COLO668 (cell line): Measurements from ENCODE around the gene ENPP6.

Source experiments
- DNase-seq: peaks from one replicate; lab custom pipeline; 2025; ENCODE audit not compliant: unreplicated experiment; lab: John Stamatoyannopoulos, UW

The ENPP6 gene

DNA sequence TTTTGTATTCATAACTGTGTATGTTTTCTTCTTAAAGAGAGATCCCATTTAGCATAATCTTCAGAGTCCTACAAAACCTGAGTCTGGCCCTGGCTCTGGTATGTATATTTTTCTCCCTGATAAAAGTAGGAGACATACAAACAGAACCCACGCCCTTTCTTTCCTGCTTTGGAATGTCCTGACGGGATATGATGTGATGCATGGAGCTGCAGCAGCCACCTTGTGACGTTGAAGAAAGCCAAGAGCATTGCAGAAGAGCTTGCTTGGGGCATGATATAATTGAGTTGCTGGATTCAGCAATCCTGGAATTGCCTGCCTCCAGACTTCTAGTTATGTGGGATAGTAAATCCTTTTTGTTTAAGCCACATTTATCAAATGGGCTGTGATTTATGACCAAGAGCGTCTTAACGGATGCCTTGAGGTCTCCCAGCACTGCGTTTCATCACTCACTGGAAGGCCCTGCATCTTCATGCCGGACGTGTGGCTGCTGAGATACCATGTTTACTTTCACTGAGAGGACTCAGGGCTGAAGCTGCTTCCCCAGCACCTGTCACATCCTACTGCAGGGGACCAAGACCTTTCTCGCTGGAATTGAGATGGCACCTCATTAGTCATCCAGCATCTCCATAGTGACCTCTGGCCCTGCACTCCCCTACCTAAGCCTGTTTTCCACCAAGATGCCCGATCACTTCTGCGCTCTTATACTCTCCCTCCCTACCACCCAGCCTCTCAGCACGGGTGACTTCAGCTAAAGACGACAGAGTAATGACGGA, 107.0 kb downstream of the ENPP6 start:
- DNase-seq: no peak

DNA sequence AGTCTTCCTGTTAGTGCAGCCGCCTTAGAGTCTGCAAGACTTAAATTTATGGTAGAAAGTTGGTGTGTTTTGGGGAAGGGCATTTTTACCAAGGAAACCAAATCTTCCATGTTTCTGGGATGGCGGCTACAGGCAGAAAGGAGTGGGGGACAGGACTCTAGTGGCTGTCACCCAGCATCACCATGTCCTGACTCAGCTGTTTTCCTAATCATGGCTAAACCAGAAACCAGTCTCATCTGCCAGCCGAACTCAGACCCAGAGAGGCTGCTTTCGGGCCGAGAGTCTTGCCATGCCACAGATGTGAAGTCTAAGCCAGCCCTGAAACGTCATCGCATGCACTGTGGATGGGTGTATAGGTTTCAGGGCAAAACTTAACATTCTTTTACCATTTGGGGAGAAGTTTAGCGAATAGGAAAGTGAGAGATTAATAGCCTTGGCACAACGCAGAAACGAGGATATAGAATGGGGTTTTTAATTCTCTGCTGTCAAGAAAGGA, 109.6 kb downstream of the ENPP6 start:
- DNase-seq: no peak

DNA sequence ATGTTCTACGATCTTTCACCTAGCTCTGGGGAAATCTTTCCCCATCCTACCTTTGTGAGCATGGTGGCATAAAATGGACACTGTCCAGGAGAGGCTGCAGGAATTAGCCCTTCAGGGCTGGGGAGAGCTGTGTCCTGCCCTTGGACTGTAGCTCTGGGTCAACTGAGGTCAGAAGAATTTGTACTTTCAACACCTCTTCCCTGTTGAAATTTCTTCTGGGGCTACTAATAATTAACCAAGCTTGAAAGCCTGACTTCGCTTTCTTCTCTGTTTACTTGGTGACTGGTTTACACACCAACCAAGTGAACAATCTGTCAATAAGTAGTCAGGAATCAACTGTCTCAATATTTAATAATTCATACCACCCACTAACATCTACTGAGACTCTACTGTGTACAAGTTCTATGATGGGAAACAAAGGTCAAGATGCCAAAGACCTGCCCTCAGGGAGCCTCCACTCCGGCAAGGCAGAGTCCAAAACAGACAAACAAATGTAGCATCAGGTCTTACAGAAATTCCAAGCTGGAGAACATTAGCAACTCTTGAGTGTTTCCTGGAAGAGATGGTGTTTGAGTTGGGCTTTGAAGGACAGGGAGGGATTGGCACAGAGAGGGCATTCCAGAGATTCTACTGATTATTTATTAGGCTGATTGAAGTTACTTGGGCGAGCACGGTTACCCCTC, 113.1 kb downstream of the ENPP6 start:
- no peak for DNase-seq

DNA sequence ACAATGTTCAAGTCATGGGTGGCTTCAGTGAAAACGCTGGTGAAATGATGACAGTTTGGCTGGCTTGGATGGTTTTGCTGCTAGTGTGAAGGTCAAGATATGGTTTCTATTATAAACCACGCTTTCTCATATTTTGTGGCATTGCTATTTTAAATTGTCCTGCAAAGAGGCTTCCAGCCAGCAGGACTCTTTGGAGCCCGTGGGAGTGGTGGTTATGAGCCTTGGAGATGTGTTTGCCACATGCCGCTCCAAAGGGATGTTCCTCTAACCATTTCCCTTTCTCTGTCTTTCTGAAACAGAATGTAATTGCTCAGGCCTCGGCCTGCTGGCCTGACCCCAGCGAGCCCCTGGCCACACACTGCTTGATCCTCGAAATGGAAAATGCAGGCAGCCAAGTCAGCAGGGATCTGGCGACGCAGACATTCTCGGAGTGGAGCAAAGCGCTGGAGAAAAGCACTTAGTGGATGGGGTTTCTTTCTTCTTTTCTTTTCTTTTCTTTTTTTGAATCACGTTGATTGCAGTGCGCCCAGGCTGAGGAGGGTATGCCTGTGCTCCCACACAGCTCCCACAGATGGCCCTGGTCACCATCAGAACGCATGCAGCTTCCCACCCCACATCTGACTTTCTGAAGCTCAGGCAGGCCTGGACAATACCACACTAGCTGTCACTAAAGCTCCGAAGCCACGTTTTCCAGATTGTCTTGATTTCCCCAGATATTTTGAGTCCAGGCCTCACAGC, 114.0 kb downstream of the ENPP6 start:
- DNase-seq: no peak

DNA sequence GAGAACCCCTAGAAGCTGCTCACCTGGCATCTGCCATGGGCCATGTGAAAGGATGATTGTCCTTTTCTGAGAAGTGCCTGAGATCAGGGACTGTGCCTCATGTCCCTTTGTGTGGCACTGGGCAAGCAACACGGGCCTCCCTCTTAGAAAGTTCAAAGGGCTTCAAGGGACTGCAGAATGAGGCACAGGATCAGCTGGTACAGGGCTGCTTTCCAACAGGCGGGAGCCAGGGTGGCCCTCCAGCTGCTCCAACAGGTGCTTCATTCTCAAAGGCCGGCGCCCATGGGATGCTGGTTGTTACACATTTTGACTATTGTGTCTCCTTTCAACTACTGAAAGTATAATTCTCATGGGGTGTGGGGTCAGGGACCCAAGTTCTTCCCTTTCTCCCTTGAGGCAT, 114.7 kb downstream of the ENPP6 start:
- no peak for DNase-seq

DNA sequence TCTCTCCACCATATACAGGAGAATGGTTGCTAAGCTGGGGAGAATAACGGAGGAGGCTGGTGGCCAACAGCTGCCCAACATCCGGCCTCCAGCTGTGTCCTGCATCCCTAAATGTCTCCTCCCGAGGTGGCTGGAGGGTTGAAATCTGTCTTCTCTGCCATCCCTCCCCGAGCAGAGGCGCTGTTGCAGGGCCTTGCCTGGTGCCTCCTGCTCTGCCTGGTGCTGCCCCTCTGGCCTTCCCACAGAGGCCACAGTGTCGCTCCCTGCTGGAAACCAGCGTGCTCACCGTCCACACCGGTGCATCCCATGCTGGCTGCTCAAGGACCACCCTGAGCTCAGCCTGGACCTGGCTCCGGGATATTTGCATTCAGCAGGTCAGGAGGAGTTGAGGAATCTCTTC, 115.2 kb downstream of the ENPP6 start:
- DNase-seq: no peak

DNA sequence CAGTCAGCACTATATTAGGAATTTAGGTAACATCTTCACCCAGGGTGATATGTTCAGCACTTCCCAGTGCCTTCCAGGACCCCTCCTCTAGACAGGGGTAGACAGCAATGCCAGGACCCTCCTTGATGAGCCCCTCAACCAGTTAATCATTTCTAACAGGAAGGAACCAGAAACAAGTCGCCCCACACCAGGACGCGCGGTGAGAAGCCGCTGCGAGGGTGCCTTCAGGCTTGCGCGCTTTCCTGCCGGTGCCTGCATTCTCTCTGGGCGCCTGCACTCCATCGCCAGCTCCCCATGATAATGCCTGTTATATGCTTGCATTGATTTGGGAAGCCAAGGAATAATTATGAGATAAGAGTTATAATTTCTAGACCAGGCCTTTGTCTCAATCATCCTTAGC, 116.0 kb downstream of the ENPP6 start:
- DNase-seq: no peak

DNA sequence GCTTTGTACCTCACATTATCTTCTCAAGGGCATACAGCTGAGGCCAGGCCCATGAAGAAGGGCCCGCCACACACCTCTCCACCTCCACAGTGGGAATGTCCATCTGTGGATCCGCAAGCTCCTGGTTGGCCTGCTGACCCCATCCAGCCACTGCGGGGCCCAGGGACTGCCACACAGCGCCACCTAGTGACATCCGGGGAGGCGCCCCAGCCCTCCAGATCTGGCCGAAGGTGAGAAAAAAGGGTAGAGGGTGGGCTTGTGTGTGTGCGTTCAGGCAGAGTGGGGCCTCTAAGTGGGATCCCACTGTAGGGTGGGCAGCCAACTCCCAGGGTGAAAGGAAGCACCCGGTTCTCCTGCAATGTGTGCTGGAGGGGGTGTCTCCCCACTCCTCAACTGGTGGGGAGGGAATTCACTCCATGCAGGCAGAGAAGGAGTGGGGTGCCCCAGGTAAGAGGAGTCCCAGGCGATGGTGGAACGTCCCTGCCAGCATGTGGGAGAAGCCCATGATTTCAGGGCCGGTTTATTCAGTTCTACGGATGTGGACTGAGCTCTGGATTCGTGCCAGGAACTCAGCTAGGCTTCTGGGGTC, 117.3 kb downstream of the ENPP6 start:
- peak; percentile 18 for DNase-seq

DNA sequence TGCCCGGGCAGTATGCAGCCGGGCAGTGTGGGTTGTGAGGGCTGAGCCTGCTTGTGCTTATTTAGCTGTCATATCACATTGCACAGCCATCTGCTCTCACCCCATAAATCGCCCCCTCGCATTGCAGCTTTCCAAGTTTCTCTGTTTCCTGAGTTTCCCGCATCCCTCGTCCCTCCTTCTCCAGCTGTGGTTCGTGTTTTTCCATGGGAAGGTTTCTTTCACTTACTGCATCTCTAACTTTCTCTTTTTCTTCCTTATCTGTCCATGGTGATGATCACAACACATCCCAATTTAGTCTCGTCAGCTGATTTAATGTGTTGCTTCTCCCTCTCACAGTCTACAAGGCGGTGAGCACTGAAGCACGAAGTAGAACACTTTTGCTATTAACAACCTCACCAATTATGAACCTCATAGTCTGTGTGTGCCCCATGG, 118.1 kb downstream of the ENPP6 start:
- no peak for DNase-seq

DNA sequence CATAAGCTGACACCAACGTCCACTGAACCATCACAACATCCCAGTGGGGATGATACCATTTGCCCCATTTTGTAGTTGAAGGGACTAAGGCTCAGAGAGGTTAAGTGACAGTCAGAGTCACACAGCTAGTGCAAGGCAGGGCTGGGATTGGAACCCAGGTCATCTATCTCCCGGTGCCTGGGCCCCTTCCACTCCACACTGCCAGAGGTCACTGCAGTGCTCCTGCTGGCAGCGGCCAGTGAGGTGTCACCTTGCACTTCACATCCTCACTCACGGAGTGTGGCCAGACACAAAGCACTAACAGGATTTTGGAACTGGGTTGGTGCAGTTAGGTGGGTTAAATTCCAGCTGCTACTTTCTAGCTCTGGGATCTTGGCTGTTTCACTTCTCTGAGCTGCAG, 118.7 kb downstream of the ENPP6 start:
- no peak for DNase-seq

DNA sequence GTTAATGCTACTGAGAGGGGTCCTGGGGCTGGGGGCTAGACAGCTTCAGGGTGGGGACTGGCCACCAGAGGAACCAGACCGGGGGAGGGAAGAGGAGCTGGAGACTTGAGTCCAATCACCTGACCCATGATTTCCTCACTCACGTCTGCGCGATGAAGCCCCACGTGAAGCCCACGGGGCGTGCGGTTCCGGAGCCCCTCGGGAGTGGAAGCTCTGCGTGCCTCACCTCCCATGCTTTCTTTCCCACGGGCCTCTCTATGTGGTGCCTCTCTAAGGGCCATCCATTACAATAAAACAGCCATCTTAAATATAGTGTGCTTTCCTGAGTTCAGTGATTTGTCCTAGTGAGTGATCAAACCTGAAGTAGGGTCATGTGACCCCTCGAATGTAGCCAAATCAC, 119.9 kb downstream of the ENPP6 start:
- DNase-seq: no peak

DNA sequence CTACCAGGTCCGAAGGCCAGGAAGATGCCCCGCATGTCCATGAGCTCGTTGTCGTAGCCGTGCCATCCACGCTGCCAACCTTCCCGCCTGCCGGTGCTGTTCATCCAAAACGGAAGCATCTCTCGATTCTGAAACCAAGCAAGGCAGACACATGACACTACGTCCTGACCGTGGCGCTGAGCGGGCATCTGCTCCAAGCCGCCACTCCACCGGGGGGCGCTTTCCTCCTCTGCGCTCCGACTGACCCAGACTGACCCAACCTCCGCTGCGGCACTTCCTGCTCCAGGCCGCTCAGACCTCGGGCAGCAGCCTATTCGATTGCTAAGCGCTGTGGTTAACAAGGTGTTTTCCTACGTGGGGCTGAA, 120.5 kb downstream of the ENPP6 start:
- no peak for DNase-seq

DNA sequence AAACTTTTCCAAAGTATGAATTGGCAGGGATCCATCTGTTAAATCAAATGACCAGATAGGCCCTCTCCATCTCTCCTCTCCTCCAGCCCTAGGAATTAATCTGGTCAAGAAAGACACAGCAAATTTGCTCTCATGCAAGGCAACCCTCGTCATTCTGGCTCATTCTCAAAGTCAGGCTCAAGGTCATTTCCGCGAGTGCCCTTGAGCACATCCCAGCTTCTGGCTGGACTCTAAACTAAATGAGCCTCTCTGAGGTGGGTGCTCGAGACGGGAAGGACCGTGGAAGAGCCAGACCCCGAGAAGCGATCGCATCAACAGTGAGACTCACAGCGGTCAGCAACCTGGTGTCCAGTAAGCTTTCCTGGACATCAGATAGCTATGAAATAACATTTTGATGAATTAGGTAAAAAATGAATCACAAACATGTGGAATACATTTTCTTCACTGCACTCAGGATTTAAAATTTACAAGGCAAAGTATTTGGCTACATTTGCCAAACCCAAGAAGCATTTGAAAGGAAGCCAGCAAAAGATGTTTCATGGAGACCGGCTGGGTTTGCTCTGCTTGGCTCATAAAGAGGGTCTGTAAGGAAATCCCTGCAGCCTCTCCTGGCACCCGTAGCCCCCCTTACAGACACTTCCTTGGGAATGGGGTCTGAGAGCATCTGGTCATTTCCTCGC, 121.0 kb downstream of the ENPP6 start:
- no peak for DNase-seq

DNA sequence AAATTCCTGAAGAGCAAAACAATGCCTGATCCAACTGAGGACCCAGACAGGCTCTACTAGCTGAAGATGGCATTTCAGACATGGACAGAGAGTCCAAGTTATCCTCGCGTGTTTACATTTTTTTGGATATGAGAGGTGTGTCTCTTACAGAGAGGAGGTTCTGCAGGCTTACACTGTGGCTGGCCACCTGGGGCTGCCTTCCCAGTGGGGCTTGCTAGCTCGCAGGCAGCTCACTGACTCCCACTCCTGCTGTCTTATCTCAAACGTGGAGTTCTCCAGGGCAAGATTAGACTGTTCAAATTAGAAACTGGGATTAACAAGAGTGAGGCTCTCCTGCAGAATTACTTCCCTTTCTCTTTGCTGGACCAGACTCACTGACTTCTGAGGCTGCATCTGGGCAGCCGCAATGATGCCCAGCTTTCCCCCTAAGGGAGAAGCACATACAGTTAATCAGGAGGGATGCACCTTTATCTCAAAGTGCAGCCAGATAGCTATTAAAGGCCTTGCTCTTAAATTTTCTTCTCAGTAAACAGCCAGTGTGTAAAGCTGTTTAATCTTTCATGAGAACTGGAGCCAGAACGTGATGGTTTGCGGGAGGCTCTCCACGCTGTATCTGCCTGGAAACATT, 123.0 kb downstream of the ENPP6 start:
- no peak for DNase-seq

DNA sequence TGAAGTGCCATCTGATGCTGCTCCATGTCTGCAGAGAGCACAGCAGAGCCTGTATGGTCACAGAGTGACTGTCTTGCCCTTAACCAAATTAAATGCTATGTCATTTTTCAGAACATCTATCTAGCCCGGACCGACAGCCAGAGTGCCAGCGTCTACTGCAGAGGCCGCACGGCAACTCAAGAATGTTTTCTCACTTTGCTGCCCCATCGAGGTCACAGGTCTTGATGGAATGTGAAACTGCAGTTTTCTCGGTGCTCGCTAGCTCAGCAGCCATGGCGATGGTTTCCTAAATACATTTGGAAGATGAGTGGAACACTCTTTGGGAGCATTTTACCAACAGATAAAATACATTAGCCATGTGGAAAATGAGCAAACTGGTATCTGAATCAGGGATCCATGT, 125.7 kb downstream of the ENPP6 start:
- DNase-seq: no peak

DNA sequence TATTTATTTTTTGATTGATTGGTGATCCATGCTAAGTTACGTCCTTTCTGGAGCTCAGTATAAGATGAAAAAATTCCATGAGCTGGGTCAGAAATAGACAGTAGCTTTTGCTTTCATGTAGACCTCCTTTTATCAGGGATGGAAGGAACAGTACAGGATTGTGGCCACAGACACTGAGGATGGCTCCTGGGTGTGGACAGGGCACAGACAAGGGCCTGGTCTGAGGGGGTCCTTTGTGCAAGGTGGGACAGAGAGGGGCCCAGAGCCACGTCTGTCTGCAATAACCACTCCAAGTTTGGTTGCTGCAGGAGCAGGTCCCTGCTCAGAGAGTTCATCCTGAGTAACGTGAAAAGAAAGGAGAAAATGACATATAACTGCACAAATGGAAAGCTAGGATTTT, 127.1 kb downstream of the ENPP6 start:
- no peak for DNase-seq

DNA sequence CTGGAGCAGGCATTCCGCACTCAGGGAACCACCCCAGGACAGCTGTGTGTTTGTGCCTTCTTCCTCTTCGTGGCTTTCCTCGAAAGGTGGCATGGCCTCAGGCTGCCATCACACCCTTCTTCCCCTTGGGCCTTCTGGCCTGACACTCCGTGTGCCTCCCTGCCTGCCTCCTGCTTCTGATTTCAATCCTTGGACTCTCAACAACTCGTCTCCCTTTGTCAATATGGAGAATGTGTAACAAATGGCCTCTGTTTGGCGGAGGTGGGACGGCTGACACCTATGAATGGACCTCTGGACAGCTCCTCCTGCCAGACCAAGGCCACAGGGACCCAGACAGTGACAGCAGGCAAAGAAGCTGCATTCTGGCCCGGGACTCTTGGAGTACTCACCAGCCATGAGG, 137.0 kb downstream of the ENPP6 start:
- no peak for DNase-seq

DNA sequence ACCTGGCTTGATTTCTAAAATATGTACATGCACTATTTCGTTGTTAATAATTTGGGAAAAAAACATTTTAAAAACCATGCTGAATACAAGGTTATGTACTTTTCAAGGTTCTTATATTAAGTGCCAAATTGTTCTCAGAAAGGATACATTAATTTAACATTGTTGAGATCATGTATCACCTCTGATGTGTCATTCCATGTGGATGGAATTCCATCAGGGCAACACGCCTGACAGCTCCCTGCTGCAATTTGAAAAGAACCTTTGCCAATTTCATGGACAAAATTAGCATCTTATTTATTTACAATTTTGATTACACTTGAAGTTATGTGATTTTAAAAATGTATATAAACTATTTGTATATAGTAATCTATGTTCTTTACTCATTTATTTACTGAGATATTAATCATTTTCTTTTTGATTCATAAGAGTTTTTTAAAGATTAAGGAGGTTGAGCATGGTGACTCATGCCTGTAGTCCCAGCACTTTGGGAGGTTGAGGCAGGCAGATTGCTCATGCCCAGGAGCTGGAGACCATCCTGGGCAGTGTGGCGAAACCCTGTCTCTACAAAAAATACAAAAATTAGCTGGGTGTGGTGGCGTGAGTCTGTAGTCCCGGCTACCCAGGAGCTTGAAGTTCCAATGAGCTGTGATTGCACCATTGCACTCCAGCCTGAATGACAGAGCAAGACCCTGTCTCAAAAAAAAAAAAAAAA, 142.8 kb downstream of the ENPP6 start:
- no peak for DNase-seq

DNA sequence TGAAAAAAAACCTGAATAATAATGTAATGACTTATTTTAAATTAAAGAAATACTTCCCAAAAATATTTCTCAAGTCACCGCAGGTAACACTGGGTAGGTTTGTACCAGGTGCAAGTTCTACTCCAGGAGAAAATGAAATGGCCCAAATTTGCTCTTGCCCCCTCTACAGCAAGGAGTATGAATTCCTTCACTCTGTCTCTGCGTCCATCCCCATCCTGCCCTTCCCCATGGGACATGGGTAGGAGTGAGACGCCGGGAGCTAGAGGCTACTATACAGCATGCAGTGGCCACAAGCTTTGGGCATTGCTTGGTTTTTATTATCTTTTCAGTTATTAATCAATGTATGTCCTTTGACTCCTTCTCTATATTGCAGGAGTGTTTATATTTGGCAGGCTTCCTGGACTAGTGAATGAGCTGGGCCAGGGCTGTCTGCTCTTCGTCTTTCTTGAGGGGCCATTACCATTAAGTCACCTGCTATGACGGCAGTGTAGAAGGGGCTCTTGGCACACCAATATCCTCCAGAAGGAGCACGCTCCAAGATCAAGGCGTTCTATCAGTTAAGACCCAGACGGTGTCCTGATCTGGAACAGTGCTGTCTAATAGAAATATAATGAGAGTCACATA, 149.6 kb downstream of the ENPP6 start:
- DNase-seq: no peak
